SK-N-SH (cell line): ENCODE measurements around the gene GPR17. TPM values are rescaled to one million over a fixed set of nuclear protein-coding genes. Genes with fewer than 3 reads are reported as not detected.

Experiments used
- CTCF ChIA-PET: fragments of 300-600, 350-600 bp; formaldehyde crosslinking; extraction: SDS; loops from one replicate; lab custom pipeline; 2021; lab: Yijun Ruan, JAX
- POLR2A ChIA-PET: fragments of 350-600 bp; sonication (Branson Sonifier 250); formaldehyde crosslinking; extraction: SDS; loops from one replicate; lab custom pipeline; 2020; ENCODE audit warnings: antibody characterized with exemption, inconsistent platforms; lab: Yijun Ruan, JAX
- DNase-seq: peaks from one replicate; pipeline ENCODE4 v3.0.0; 2012
- H2AFZ ChIP-seq: fragments of 200-600 bp; sonication (generic); 2 replicates; pipeline ENCODE4 v1.8.1; 2016; ENCODE audit warnings: antibody characterized with exemption, mild to moderate bottlenecking, low read depth
- H3F3A ChIP-seq: fragments of 200-600 bp; sonication (generic); replicated peaks from 2 replicates; pipeline ENCODE3; 2016; ENCODE audit warnings: antibody characterized with exemption, mild to moderate bottlenecking; ENCODE audit not compliant: insufficient read depth
- H3K27ac ChIP-seq, 2 experiments: fragments of 200-500 bp in 1 of 2; fragments of 200-600 bp in 1 of 2; sonication (Bioruptor generic) in 1 of 2; sonication (generic), shearing (Covaris generic) in 1 of 2; 2 replicates each; pipeline versions ENCODE4 v1.5.1 to v1.6.1; 2014 to 2016; ENCODE audit warnings: low read depth in 2 of 2, inconsistent platforms in 1 of 2, low read length in 1 of 2, mild to moderate bottlenecking in 1 of 2, mixed read lengths in 1 of 2
- H3K27me3 ChIP-seq: fragments of 200-600 bp; sonication (generic), shearing (Covaris generic); 2 replicates; pipeline ENCODE4 v1.6.1; 2016; ENCODE audit warnings: mixed run types; ENCODE audit not compliant: insufficient read depth
- H3K36me3 ChIP-seq, 2 experiments: fragments of 200-500 bp in 1 of 2; fragments of 200-600 bp in 1 of 2; sonication (Bioruptor generic) in 1 of 2; sonication (generic) in 1 of 2; replicated peaks in 1 of 2; 2 replicates each; pipeline versions ENCODE3 to v1.5.1; 2014 to 2016; ENCODE audit warnings: low read length in 1 of 2, mild to moderate bottlenecking in 1 of 2; ENCODE audit not compliant: insufficient read depth in 2 of 2, control insufficient read depth in 1 of 2
- H3K4me1 ChIP-seq, 2 experiments: fragments of 200-500 bp in 1 of 2; fragments of 200-600 bp in 1 of 2; sonication (Bioruptor generic) in 1 of 2; sonication (generic), shearing (Covaris generic) in 1 of 2; 2 replicates each; pipeline versions ENCODE4 v1.5.1 to v1.6.1; 2014 to 2016; ENCODE audit warnings: low read depth in 1 of 2, low read length in 1 of 2, mixed run types in 1 of 2; ENCODE audit not compliant: insufficient read depth in 2 of 2, control insufficient read depth in 1 of 2
- H3K4me2 ChIP-seq: fragments of 200-600 bp; sonication (generic), shearing (Covaris generic); 2 replicates; pipeline ENCODE4 v1.6.1; 2017; ENCODE audit warnings: mixed run types
- H3K4me3 ChIP-seq, 2 experiments: fragments of 200-500 bp in 1 of 2; fragments of 200-600 bp in 1 of 2; sonication (Bioruptor generic) in 1 of 2; sonication (generic), shearing (Covaris generic) in 1 of 2; 2 replicates each; pipeline versions ENCODE4 v1.5.1 to v1.8.1; 2014 to 2016; ENCODE audit warnings: low read depth in 2 of 2, inconsistent platforms in 1 of 2, low read length in 1 of 2, mild to moderate bottlenecking in 1 of 2, mixed read lengths in 1 of 2, moderate library complexity in 1 of 2
- H3K79me2 ChIP-seq: fragments of 200-600 bp; sonication (generic); 2 replicates; pipeline ENCODE4 v1.8.1; 2017; ENCODE audit warnings: mild to moderate bottlenecking; ENCODE audit not compliant: insufficient read depth
- H3K9ac ChIP-seq: fragments of 200-600 bp; sonication (generic); 2 replicates; pipeline ENCODE4 v1.6.1; 2017; ENCODE audit warnings: mixed run types
- H3K9me2 ChIP-seq: fragments of 200-600 bp; sonication (generic); 2 replicates; pipeline ENCODE4 v1.6.1; 2017; ENCODE audit warnings: mixed run types
- H3K9me3 ChIP-seq: fragments of 200-600 bp; sonication (generic); 2 replicates; pipeline ENCODE4 v1.6.1; 2017; ENCODE audit warnings: mixed run types, mild to moderate bottlenecking, moderate library complexity
- H4K20me1 ChIP-seq: fragments of 200-600 bp; sonication (generic); 2 replicates; pipeline ENCODE4 v1.6.1; 2017; ENCODE audit warnings: mild to moderate bottlenecking, mixed run types; ENCODE audit not compliant: insufficient read depth
- ELF1 ChIP-seq: IDR thresholded peaks from 2 replicates; pipeline ENCODE4 v1.4.0; 2012
- EP300 ChIP-seq, 2 experiments: IDR thresholded peaks; 2 replicates each; pipeline versions ENCODE4 v1.4.0 to v1.6.1; 2012; ENCODE audit warnings: borderline replicate concordance in 1 of 2, low read depth in 1 of 2, low read length in 1 of 2
- FOSL2 ChIP-seq: IDR thresholded peaks from 2 replicates; pipeline ENCODE4 v1.4.0; 2012; ENCODE audit warnings: low read depth, mild to moderate bottlenecking, moderate library complexity, borderline replicate concordance
- FOXM1 ChIP-seq: IDR thresholded peaks from 2 replicates; pipeline ENCODE4 v1.4.0; 2012; ENCODE audit warnings: low read depth, mild to moderate bottlenecking
- GABPA ChIP-seq: IDR thresholded peaks from 2 replicates; pipeline ENCODE4 v1.4.0; 2012; ENCODE audit warnings: low read depth, mild to moderate bottlenecking
- JUND ChIP-seq: IDR thresholded peaks from 2 replicates; pipeline ENCODE4 v1.4.0; 2012
- MEF2A ChIP-seq: IDR thresholded peaks from 2 replicates; pipeline ENCODE4 v1.4.0; 2012; ENCODE audit warnings: low read depth, borderline replicate concordance
- NFIC ChIP-seq: IDR thresholded peaks from 2 replicates; pipeline ENCODE4 v1.4.0; 2012; ENCODE audit warnings: borderline replicate concordance
- NRF1 ChIP-seq: IDR thresholded peaks from 2 replicates; pipeline ENCODE4 v1.6.1; 2012; ENCODE audit warnings: low read depth, mild to moderate bottlenecking, low read length
- SIN3A ChIP-seq: IDR thresholded peaks from 2 replicates; pipeline ENCODE4 v1.6.1; 2012; ENCODE audit warnings: low read depth, mild to moderate bottlenecking, low read length, moderate library complexity, borderline replicate concordance
- SMC3 ChIP-seq: IDR thresholded peaks from 2 replicates; pipeline ENCODE4 v1.6.1; 2012; ENCODE audit warnings: low read depth, low read length, improper control_type of control experiment
- TAF1 ChIP-seq: IDR thresholded peaks from 2 replicates; pipeline ENCODE4 v1.6.1; 2012; ENCODE audit warnings: low read depth, mild to moderate bottlenecking, low read length, moderate library complexity, borderline replicate concordance
- TEAD4 ChIP-seq: IDR thresholded peaks from 2 replicates; pipeline ENCODE4 v1.4.0; 2012; ENCODE audit warnings: mild to moderate bottlenecking, borderline replicate concordance; ENCODE audit not compliant: insufficient read depth
- YY1 ChIP-seq: IDR thresholded peaks from 2 replicates; pipeline ENCODE4 v1.4.0; 2012; ENCODE audit warnings: low read depth, mild to moderate bottlenecking
- WGBS: methylation state at CpG from one replicate; pipeline ENCODE4 v1.1.6; 2017; ENCODE audit warnings: low lambda C conversion rate; 5-methylcytosine and 5-hydroxymethylcytosine counted together
- polyA plus RNA-seq, 3 experiments: library from polyadenylated mRNA; depleted of rRNA; stranded (reverse); fragments of >200 nt; gene quantifications; 2 replicates each; pipeline ENCODE4 v1.2.3, GENCODE V29; 2012
- TF ChIP-seq, protein P1 (sequence below): IDR thresholded peaks from 2 replicates; pipeline ENCODE4 v1.6.1; 2012; ENCODE audit warnings: mild to moderate bottlenecking, low read depth, low read length, moderate library complexity

GPR17 gene
- polyA plus RNA-seq, 1 of the 3 experiments (the other 2 are of a cell fraction), result 0.03 TPM

DNA sequence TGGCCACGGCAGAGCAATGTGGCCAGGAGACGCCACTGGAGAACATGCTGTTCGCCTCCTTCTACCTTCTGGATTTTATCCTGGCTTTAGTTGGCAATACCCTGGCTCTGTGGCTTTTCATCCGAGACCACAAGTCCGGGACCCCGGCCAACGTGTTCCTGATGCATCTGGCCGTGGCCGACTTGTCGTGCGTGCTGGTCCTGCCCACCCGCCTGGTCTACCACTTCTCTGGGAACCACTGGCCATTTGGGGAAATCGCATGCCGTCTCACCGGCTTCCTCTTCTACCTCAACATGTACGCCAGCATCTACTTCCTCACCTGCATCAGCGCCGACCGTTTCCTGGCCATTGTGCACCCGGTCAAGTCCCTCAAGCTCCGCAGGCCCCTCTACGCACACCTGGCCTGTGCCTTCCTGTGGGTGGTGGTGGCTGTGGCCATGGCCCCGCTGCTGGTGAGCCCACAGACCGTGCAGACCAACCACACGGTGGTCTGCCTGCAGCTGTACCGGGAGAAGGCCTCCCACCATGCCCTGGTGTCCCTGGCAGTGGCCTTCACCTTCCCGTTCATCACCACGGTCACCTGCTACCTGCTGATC lies 4.9 kb downstream of the GPR17 start:
- TF ChIP-seq TEAD4 (no peak), NRF1 (no peak), SIN3A (no peak), MEF2A (no peak), GABPA (no peak)
- Histone ChIP-seq H3K9me3 (no peaks in the 10 kb centered on the region), H3K79me2 (no peaks in the 10 kb centered on the region), H3K4me3 (no peak overlapping the region), H3K36me3 (no peaks in the 10 kb centered on the region), H3F3A (no peaks in the 10 kb centered on the region), H3K4me2 (no peak overlapping the region), H3K27ac (peak overlapping the region in 1 of 2 experiments; percentile 94; a peak in 2 of 4 replicates), H2AFZ (no peak overlapping the region), H3K27me3 (no peaks in the 10 kb centered on the region), H3K9ac (no peak overlapping the region), H3K4me1 (peaks cover 0 to 59% of the 10 kb centered on the region in 2 experiments; a peak in 1 of 4 replicates), H4K20me1 (no peaks in the 10 kb centered on the region), H3K9me2 (no peaks in the 10 kb centered on the region)
- 91% methylated on average over 22 of the region's 28 CpGs for WGBS
- CTCF ChIA-PET, result interaction anchor here (0.7 to 3.2 kb wide), 19 partner anchors 11 to 327 kb away, joined by 3 to 37 read pairs (median 6); partner anchors contain the start of gene LIMS2
- DNase-seq, result no peak
- POLR2A ChIA-PET, result no interaction called here

DNA sequence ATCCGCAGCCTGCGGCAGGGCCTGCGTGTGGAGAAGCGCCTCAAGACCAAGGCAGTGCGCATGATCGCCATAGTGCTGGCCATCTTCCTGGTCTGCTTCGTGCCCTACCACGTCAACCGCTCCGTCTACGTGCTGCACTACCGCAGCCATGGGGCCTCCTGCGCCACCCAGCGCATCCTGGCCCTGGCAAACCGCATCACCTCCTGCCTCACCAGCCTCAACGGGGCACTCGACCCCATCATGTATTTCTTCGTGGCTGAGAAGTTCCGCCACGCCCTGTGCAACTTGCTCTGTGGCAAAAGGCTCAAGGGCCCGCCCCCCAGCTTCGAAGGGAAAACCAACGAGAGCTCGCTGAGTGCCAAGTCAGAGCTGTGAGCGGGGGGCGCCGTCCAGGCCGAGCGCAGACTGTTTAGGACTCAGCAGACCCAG lies 5.4 kb downstream of the GPR17 start:
- H2AFZ ChIP-seq, result no peak overlapping the region
- no peaks in the 10 kb centered on the region for H4K20me1 ChIP-seq
- ChIA-PET CTCF (interaction anchor here (0.7 to 3.2 kb wide), 5 partner anchors 12 to 159 kb away, joined by 3 to 21 read pairs (median 3); no protein-coding TSS in a partner anchor), POLR2A (no interaction called here)
- no peaks in the 10 kb centered on the region for H3K79me2 ChIP-seq
- H3K4me3 ChIP-seq, result no peak overlapping the region
- 85% methylated on average over 23 of the region's 29 CpGs for WGBS
- no peaks in the 10 kb centered on the region for H3K9me2 ChIP-seq
- H3K4me2 ChIP-seq, result no peak overlapping the region
- peak overlapping the region in 1 of 2 experiments; percentile 94; a peak in 2 of 4 replicates for H3K27ac ChIP-seq
- no peaks in the 10 kb centered on the region for H3K27me3 ChIP-seq
- no peak overlapping the region for H3K9ac ChIP-seq
- TF ChIP-seq YY1, result no peak
- no peak for TF ChIP-seq ELF1
- TF ChIP-seq SMC3, result no peak
- TF ChIP-seq, all 33 proteins: peak for 0
- Histone ChIP-seq H3K36me3 (no peaks in the 10 kb centered on the region), H3K4me1 (peaks cover 0 to 60% of the 10 kb centered on the region in 2 experiments; a peak in 1 of 4 replicates), H3K9me3 (no peaks in the 10 kb centered on the region), H3F3A (no peaks in the 10 kb centered on the region)
- no peak for DNase-seq

DNA sequence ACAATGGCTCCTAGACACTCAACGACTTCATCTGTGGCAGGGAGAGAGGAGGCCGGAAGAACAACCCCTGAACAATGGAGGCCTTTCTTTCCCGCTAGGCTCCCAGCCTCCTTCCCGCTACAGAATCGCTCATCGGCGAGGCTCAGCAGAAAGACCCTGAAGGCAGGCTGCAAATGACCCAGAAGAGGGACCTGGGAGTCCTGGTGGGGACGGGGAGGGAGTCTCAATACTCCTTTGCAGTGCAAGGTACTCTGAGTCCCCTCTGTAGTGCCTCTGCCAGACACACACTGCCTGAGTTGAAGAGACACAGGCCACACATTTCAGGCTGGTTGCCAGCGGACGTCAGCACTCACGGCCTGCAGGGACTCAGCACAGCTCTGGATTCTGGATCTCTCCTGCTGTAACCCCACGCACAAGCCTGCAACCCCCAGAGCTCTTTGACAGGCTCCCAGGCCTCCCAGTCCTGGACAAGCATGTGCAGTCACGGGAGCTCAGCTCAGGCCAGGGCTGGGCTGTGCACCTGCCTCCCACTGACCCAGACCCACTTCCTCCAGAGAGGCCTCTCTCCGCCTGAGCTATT lies 6.1 kb downstream of the GPR17 start:
- Histone ChIP-seq H3K27ac (peak overlapping the region in 1 of 2 experiments; percentile 94; a peak in 2 of 4 replicates), H3F3A (no peaks in the 10 kb centered on the region), H4K20me1 (no peaks in the 10 kb centered on the region), H3K36me3 (no peaks in the 10 kb centered on the region), H3K4me2 (no peak overlapping the region), H3K9me2 (no peaks in the 10 kb centered on the region), H3K27me3 (no peaks in the 10 kb centered on the region), H2AFZ (no peak overlapping the region), H3K9me3 (no peaks in the 10 kb centered on the region), H3K9ac (no peak overlapping the region), H3K4me1 (peaks cover 0 to 60% of the 10 kb centered on the region in 2 experiments; a peak in 1 of 4 replicates), H3K4me3 (no peak overlapping the region), H3K79me2 (no peaks in the 10 kb centered on the region)
- ChIA-PET CTCF (interaction anchor here (0.7 to 2.2 kb wide), 7 partner anchors 8 to 61 kb away, joined by 3 to 9 read pairs (median 3); partner anchors contain the start of gene LIMS2), POLR2A (interaction anchor here (0.9 to 1.4 kb wide), 3 partner anchors 11 to 126 kb away, joined by 6 read pairs; partner anchors contain the start of genes IWS1 and SFT2D3)
- WGBS, result 72% methylated on average over 12 of the region's 14 CpGs
- peak; percentile 90 for DNase-seq
- TF ChIP-seq SIN3A (no peak), NFIC (no peak), YY1 (no peak), NRF1 (0 out of 2 replicates have a peak, but pooled peaks have one; percentile 7), TAF1 (no peak), FOXM1 (no peak), FOSL2 (no peak), EP300 (IDR thresholded peaks at IDR 0.05; ENCODE audit: borderline replicate concordance in 1 of 2, low read depth in 1 of 2, low read length in 1 of 2) (peak in 1 of 2 experiments; percentile 94; a peak in 2 of 4 replicates), JUND (no peak), TEAD4 (no peak)
- TF ChIP-seq, protein P1, sequence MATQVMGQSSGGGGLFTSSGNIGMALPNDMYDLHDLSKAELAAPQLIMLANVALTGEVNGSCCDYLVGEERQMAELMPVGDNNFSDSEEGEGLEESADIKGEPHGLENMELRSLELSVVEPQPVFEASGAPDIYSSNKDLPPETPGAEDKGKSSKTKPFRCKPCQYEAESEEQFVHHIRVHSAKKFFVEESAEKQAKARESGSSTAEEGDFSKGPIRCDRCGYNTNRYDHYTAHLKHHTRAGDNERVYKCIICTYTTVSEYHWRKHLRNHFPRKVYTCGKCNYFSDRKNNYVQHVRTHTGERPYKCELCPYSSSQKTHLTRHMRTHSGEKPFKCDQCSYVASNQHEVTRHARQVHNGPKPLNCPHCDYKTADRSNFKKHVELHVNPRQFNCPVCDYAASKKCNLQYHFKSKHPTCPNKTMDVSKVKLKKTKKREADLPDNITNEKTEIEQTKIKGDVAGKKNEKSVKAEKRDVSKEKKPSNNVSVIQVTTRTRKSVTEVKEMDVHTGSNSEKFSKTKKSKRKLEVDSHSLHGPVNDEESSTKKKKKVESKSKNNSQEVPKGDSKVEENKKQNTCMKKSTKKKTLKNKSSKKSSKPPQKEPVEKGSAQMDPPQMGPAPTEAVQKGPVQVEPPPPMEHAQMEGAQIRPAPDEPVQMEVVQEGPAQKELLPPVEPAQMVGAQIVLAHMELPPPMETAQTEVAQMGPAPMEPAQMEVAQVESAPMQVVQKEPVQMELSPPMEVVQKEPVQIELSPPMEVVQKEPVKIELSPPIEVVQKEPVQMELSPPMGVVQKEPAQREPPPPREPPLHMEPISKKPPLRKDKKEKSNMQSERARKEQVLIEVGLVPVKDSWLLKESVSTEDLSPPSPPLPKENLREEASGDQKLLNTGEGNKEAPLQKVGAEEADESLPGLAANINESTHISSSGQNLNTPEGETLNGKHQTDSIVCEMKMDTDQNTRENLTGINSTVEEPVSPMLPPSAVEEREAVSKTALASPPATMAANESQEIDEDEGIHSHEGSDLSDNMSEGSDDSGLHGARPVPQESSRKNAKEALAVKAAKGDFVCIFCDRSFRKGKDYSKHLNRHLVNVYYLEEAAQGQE, result no peak
